ENCODE data around the gene TTC17.
A peak's percentile ranks its signal among the peaks of the same experiment; 100 is the strongest.
"Not testable (repeated sequence)": the region's sequence is repeated elsewhere in the genome, so short reads cannot be mapped to it uniquely, and the experiment has no call there.

The TTC17 gene

DNA sequence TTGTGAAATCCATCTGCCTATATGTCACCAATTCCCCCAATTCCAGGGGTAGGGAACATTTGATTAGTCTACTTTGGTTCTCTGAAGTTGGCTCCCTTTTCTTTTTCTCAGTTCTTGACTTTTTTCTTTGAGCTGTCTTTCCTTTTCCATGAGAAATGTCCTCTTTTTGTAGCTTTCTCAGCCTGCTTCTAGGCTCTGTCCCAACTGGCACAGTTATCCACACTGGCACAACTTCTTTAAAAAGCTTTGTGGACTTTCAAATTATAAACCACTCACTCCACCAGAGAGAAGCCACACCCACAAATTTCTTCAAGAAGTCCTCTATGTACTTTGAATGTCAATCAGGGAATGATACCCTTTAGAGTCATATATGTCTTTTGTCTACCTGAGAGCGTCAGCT is 100.5 kb downstream of the TTC17 start:
- DNase-seq = peak in 11 of 58 donors; percentile 1 to 46 (median 4)

DNA sequence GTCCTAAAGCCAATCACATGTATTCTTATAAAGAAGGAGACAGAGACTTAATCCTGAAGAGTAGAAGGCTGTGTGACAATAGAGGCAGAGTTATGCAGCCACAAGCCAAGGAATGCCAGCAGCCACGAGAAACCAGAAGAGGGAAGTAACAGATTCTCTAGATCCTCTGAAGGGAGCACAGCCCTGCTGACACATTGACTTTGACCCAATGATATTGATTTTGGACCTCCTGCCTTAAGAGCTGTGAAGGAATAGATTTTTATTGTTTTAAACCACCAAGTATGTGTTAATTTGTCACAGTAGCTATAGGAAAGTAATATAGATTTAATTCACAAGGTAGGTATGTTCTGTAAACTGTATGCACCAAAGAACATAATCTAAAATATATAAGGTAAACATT is 103.6 kb downstream of the TTC17 start:
- DNase-seq = no peak

DNA sequence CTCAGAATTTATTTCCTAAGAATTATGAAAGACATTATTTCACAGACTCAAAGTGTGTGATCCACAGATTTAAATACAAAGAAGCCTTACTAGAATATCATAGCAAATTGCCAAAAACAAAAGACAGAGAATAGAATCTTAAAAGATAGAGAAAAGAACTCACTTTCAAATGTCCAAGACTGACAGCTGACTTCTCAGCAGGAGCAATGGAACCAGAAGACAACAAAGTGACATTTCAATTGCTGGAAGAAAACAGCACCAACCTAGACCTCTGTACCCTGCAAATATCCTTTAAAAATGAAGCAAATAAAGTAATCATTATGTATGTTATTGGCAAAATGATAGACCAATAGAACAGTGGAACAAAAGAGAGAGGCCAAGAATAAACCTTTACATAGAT is 109.2 kb downstream of the TTC17 start:
- no peak for DNase-seq

DNA sequence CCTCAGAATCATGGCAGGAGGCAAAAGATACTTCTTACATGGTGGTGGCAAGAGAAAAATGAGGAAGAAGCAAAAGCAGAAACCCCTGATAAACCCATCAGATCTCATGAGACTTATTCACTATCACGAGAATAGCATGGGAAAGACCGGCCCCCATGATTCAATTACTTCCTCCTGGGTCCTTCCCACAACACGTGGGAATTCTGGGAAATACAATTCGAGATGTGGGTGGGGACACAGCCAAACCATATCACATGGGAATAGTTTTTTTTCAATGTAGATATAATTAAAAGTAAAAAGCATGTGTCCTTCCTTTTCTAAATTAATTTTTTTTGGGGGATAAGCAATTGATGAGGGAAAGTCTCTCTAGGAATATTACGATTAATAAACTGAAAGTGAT is 118.8 kb downstream of the TTC17 start:
- not testable (repeated sequence) for DNase-seq

DNA sequence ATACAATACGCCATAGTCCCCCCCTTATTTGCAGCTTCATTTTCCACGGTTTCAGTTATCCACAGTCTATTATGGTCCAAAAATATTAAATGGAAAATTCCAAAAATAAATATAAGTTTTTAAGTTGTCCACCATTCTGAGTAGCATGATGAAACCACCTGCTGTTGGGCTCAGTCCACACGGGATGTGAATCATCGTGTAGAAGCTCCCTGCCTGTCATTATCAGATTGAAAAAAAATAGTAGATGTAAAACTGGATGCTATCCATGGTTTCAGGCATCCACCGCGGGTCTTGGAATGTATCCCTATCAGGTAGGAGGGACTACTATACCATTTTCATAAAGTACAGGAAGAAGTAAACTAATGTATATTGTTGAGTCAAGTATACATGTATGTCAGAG is 127.4 kb downstream of the TTC17 start:
- no peak for DNase-seq

DNA sequence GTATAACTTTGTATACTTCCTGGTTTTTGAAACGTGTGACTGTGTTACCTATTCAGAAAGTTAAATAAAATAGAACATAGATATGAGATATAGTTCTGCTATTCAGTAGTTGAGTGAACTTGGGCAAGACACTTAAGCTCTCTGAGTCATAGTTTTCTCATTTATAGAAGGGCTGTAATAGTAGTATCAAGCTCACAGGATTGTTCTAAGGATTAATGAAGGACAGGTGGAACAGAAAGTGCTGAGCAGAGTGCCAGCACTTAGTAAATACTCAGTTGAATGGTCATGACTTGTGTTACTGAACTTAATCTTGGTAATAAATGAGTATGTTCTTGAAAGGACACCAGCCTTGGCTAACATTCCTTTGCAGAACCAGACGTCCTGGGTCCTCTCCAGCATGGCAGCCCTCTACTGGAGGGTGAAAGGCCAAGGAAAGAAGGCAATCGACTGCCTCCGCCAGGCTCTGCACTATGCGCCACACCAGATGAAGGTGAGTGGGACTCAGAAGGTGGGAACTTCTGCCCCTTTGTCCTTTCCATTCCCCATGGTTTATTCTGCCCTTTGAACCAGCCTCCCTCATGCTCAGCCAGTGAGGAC is 131.2 kb downstream of the TTC17 start:
- no peak for DNase-seq

DNA sequence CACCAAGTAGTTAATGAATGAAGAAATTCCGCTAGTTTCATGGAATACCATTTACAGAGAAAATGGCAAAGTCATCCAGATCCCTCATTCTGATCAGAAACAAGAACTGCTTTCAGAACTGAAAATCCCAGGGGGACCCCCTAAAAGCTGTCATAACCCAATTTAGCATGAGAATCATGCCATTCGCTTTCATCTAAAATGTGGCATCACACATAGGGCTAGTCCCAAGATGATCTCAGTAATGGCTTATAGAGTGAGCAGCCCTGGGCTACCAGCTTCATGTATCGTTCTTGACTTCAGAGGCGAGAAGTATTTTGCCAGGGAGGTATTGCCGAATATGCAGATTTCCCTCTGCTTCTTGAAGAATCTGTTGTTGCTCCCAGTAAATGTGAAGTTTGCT is 134.0 kb downstream of the TTC17 start:
- no peak for DNase-seq

DNA sequence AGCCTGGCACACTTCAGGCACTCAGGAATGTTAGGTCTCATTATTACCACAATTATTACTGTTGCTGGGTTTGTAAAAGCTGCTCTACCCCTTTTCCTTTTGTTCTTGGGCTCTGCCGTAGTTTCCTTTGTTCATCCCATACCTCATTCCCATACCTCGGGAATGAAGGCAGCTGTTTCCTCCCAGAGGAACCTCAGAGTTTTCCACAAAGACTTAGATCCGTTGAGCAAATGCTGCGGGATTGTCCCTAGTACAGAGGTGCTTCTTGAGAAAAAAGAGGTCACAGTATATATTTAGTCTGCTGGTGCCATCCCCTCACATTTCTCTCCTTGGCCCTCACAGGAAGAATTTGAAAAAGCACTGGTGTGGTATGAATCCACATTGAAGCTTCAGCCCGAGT is 134.7 kb downstream of the TTC17 start:
- no peak for DNase-seq

DNA sequence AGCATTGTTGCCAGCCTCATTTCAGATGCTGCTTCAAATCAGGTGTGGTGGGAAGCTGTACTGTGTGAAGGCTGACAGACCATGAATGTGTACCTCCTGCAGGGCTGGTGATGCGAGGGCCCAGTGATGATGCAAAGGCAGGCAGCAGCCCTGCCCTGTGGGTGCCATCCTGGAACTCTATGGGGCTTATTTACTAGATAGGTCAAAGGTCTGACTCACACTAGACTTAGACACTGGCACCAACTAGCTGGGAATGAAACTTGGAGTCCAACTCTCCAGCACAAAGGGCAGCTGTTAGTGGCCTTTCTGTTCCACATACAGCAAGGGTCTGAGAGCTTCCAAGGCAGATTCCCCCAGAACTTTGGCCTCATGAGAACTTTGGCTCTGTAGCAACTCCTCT is 138.4 kb downstream of the TTC17 start:
- DNase-seq = no peak

DNA sequence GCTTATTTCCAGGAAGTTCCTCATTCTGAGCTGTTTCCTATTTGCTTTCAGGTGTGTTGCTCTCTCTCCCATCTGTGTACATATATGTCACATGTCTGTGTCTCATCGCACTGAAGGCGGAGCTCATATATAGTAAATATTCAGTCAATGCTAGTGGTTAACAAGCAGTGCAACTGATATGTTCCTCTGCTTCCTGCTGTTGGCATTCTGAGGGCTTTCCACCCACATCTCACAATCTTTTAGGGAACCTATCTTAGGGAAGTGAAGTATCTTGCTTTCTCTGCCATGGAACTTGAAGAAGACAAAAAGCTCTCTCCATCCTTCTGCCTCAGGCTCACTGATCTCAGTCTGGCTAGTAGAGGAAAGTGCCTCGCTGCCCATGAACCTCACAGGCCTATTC is 139.8 kb downstream of the TTC17 start:
- DNase-seq = peak in 1 of 58 donors; percentile 4

DNA sequence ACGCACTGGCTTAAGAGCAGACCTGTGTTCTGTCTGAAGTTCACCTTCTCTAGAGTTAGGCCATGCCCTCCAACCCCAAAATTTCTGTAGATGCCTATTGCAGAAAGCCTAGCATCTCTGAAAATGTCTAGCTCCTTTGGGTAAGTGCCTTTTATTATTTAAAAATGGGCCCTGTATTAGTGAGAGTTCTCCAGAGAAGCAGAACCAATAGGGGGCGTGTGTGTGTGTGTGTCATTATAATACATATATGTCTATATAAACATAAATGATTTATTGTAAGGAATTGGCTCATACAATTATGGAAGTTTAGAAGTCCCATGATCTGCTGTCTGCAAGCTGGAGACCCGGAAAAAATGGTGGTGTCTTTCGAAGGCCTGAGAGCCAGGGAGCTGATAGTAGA is 144.7 kb downstream of the TTC17 start:
- no peak for DNase-seq

DNA sequence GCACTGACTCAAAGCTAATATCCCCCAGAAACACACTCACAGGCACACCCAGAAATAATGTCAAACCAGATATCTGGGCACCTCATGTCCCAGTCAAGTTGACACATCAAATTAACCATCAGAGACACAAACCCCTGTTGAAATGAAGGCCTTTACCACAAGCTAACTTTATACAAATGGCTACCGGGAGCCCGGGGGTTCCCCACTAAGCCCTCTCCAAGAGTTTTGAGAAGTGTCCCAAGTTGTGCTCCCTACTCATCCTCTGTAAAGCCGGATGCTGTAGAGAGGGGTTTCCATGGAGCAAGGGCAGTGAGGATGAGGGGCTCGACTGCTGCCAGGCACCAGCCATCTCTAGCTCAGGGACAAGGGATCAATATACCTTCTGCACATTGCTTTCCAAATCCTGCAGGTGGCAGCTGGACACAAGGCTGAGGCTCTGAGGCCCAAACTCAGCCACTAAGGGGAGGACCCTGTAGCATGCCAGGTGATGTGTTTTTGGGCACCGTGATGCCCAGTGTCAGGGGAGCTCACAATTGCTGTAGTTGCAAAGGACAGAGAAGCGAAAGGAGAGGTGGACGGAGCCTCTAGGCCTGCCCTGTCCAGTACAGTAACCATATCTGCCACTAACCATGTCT is 145.7 kb downstream of the TTC17 start:
- DNase-seq = peak in 2 of 58 donors; percentile 5 to 9

DNA sequence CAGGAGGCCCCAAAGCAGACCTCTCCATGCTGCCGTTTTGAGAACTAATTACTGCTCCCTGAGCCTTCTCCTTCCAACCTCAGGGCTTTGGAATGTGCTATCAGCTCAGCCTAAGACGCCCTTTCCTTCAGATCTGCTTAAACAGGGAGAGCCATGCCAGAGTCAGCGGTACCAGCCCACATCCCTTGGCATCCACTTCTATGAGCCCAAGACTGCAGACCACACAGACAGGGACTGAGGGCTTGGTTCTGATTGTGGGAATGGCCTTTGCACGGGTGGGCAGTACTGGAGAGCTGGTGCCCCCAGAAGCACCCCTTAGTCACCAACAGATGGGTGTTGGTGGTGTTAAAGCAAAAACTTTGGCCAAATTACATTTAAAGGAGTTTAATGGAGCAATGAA is 146.5 kb downstream of the TTC17 start:
- no peak for DNase-seq

DNA sequence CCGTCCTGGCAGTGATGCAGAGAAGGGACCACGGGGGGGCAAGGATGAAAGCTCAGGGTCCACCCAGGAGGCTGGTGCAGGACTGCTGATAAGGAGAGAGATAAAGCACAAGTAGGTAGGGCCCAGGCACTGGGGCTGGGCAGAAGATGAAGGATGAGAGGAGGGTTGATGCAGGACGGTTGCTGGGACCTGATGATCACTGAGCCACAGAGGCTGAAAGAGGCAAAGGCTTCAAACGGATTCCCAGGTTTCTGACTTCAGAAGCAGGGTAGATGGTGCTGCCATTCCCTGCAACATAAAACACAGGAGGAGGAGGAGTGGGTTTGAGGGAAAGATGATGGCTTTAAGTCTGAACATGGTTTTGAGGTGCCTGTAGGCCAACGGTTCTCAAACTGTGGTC is 148.5 kb downstream of the TTC17 start:
- DNase-seq = no peak

DNA sequence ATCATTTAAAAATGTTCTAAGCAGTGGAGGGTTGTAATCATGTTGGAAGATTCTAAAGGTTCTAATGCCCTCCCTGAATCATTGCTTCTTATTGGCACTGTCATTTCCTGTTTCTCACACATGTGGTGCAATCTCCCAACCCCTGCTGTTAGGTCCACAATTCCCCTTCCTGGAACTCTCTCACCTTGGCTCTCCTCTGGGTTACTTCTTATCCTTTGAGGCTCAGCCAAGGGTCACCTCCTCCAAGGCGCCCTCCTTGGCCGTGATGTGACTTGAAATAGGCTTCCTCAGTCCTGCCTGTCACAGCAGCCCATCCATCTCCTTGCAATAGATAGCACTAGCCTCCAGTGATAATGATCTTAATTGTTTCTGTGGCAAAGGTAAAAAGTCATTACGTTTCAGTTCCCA is 149.8 kb downstream of the TTC17 start:
- DNase-seq = no peak

DNA sequence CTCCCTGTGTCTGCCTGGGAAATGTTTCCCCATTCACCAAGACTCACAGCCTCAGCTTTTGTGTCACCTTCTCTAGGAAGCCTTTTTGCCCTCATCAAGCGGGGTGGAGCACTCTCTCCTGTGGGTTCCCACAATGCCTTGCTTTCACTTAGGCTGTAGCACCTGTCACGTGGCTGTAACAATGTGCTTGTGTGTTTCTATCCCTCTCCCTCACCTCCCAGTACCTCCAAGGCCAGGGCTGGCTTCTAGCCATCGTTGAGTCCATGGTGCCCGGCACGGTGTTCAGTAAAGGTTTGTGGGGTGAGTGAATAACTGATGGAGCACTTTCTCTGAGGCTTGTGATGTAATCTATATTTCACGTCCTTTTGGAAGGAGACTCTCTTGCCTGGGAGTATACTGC is 153.2 kb downstream of the TTC17 start:
- no peak for DNase-seq

DNA sequence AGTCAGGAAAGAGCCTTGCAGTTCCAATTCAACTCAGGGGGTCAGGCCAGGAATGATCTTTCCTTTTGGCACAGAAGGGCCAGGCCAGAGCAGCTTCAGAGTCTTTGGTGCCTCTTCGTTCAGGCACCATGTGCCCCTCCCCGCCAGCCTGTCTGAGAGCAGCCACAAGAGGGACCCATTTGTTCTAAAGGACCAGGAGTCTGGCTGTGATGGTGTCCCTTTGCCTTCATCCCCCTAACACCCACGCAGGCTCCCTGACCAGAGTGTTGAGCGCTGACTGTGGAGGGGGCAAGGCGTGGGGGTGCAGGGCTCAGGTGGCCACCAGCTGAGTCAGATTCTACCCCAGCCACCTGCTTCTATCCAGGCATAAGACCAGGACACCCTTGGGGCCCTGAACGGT is 156.4 kb downstream of the TTC17 start:
- DNase-seq = peak in 2 of 58 donors; percentile 4 to 10

DNA sequence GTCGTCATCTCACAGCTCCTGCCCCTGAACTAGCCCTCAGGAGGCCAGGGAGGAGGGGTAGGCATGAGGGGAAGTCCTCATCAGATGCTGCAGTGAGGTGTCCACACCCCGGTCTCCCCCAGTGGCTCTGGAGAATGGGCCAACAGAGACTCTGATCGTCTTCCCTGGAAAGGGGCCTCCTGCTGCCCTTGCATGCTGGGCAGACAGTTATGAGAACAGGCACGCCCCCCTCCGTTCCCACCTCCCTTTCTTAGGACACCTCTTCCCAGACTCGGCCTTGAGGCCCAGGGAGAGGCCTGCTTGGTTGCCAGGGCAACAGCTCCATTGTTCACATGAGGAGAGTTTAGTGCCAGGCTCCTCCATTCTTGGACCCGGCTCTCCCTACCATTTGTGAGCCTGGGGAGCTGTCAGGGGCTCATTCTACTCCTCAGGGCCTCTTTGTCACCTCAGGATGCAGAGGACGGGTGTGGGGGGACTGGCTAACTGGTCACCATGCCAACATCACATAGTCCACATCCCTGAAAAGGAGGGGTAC is 157.7 kb downstream of the TTC17 start:
- DNase-seq = no peak

DNA sequence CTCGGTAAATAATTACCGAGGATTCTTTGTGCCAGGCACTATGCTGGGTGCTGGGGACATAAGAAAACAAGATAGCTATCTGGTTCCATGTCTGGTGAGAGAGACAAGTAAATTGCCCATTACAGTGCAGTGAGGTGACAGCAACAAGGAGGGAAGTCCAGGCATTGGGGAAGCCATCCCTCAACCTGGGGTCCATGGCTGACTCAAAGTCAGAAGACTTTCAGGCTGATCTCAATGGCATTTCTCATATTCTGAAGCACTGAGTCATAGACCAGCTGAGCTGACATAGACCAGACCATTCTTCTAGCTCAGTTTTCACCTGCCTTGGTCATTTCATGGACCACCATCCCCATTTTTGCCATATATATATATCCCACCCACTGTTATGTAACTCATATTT is 158.8 kb downstream of the TTC17 start:
- no peak for DNase-seq

DNA sequence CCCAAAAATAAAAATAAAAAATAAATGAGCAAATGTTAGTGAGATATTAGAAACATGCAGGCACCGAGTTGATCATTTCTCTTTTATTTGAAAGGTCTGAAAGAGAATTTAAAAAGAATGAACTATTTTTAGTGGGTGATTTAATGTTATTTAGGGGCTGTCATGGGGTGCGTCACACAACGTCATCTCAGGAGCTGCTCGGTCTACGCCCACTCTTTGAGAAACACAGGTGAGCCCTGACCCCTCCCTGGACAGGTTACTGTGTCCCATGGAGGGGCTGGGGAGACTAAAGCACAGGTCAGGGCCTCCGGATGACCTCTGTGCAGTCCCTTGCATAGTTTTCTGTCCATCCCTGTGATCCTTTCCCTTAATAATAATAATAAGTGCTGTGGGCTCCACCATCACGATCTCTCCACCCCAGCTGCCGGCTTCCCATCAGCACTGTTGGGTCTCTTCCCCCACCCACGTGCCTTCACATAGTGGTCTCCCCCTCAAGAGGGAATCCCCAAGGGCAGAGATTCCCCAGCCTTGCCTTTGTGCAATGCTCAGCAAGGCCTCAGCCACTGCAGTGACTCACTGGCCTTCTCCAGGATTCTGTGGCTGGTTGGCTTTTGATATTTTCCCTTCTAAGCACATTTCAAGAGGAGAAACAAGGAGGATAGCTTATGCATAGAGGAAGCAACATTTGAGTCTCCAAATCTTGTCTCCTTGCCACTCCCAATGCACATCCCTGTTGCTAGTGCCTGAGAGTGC is 159.9 kb downstream of the TTC17 start:
- DNase-seq = no peak

DNA sequence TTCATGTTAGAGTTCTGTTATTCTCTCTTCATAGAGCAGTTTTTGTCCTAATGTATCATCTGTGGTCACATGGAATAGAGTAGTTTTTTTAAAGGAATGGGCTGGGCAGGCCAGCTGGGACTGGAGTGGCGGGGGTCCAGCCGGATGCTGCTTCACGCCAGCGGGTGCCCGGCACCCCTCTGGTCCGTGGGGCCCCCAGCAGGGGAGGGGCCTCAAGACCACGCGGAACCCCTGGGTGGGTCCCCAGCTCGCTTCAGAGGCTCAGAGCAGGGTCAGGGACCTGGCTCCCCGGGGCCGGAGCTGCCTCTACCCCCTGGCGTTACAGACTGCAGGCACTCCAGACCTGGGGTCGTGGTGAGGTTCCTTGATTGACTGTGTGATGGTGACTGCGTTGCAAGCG is 162.8 kb downstream of the TTC17 start:
- no peak for DNase-seq

DNA sequence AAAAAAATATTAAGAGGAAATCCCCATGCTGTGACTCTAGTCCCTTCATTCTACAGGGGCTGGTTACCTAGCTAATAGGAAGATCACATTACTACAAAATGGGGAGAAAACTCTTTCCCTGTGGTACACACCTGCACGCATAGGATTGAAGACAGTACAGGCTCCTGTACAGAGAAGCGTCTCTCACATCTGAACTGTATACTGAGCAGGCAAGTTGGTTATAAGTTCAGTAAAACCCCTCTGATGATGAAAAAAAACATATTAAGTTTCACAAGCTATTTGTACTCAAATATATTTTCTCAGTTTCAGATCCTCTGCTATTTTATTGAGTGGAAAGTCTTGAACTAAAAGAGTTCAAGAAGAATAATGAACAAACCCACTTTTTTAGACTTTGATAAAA is 164.9 kb downstream of the TTC17 start:
- DNase-seq = no peak

DNA sequence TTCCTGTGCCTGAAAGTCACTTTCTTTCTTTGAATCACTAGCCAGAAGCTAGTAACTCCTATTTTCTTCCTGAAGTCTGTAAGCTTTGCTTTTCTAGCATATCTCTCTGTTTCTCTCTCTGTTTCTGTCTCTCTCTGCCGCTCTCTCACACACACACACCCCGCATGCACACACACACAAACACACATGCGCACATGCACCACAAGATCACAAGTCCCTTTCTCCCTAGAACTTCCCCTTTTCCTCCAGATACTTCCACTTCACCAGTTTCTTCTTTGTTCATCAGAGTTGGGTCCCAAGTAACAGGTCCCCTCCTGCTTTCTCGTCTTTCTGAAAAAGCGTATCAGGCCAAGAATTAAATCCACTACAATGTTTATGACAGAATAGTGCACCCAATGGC is 173.3 kb downstream of the TTC17 start:
- DNase-seq = peak in 1 of 58 donors; percentile 18
